GM21576 (cell line): ENCODE measurements around the gene BCKDHA.
"Not testable (repeated sequence)": the region's sequence is repeated elsewhere in the genome, so short reads cannot be mapped to it uniquely, and the experiment has no call there.

Experiments
- ATAC-seq: cut with Tn5 transposase; IDR thresholded peaks from one replicate; pipeline ENCODE4 v1.9.1; 2021; ENCODE audit warnings: mild to moderate bottlenecking, moderate library complexity; ENCODE audit not compliant: unreplicated experiment

BCKDHA gene

GRCh38 chr19:41424335-41425173 lies 26.9 kb downstream of the BCKDHA start:
- ATAC-seq = no peak

DNA sequence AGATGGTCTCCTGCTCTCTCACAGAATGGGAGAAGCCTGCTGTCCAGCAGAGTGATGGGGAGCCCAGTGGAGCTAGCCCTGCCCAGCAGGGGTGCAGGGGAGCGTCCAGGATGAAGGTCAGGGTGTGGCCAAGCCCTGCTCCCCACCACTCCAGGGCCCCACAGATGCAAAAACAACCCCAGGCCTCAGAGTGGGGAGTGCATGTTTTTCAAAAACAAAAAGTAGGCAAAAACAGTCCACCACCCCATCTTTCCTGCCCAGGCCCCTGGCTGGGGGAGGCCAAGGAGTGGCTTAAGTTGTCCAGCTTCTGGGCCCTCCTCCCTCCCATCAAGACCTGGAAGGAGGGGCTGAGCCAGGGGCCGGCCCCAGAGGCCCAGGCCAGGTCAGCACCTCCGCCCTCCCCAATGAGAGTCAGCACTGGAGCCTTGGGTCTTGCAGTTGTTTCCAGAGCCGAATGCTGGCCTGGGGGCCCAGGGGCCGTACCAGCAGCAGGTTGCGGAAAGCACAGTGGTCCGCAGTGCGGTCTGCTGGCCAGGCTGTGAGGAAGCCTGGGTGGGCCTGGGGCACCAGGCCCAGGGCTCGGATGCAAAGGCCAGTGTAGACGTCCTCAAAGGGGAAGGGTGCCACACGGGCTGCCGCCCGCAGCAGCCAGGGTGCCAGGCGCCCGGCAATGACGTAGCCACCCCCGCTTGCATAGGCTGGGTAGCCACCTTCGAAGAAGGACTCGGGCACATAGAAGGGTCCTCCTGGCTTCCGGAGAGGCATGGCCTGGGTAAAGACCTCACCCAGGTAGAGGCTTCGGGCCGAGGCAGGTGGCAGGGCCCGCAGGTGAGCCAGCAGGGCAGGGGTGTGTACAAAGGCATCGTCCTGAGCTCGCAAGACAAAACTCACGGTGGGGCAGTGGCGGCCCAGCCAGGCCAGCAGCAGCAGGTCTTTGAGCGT lies 27.8 kb downstream of the BCKDHA start:
- ATAC-seq = no peak

DNA sequence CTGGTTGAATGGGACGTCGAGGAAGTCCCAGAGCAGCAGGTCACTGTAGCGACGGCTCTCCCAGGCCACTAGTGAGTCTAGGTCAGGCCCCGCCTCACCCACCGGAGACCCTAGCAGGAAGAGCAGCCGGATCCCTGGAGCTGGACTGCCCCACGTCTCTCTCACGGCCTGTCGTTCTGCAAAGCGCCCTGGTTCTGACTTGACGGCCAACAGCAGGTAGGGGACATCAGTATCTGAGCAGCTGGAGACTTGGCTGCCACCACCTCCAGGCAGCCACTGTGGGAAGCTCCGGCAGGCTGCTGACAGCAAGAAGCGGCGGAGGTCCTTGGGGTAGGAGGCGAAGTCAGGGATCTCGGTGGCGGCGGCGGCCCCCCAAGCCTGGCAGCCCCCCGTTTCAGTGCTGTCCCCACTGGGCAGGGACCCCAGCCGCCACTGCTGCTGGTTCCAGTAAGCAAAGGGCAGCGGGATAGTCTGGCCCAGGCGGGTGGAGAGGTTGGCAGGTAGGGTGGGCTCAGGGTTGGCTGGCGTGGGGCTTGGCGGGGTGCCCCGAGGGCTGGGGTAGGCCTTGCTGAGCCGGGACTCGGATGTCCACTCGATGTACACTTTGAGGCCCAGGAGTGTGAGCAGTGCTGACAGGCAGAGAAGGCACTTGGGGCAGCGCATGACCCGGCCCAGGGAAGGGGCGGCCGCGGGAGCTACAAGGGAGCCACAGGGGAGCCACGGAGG lies 28.7 kb downstream of the BCKDHA start:
- no peak for ATAC-seq

DNA sequence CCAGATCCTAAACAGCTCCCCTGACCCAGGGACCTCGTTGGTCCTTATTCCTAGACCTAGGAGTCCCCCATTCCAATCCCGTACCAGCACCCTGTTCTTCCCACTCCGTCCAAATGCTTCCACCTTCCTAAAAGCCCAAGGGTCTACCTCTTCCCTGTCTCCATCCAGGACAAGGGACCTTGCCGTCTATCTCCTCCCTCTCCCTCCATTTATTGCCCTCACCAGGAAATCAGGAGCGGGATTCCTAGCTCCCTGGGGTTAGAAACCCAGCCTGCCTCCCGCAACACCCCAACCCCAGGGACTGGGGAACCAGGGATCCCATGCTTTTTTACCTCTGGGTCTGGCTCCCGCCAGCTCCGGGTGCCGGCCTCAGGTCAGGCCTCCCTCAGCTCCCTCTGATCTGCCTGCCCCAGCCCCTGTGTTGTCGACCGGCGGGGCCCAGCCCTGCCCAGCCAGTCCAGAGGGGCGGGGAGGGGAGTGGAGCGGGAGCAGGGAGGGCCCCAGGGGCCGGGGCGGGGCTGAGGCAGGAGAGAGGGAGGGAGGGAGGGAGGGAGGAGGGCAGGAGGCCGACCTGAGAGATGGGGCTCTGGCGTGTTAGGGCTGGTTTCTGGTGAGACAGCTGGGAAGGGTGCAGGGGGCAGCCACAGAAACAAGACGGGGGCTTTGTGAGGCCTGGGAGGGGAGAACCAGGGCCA lies 29.5 kb downstream of the BCKDHA start, which contains the start of gene B3GNT8:
B3GNT8 (minus strand) TSS at position 423 of the 695 bp plus-strand sequence. CDS start 596 bp downstream, outside the sequence.
- ATAC-seq = no peak

DNA sequence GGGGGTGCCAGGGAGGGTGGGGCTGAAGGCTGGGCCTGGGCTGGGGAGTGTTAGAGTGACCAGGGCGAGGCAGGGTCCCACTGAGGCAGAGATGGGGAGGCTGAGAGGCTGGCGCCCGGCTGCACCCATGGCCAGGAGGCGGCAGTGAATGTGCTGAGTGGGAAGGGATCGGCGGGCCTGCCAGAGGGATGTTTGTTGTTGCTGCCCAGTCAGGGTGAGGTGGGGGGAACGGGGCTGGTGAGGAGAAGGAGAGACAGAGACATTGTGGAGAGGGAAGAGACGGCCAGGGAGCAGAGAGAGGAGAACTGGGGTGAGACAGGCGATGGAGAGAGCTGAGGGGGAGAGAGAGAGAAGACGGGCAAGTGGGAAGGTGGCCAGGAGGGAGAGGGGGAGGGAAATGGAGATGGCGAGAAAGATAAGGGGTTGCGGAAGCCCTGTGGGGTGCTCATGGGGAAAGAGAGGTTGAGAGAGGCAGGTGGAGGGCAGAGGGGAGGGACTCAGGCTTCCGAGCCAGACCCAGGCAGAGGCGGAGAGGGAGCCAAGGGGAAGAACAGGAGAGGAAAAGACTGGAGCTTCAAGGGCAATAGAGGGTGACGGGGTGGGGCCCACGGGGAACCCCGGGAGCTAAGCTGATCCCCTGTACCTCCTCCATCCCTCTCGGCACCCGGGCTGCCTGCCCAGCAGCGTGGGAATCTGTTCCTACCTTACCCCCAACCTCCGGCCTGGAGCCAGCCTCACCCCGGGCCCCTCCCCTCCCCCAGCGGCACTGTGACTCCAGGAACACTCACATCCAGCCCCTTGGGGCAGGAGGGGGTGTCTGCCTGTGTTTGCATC lies 30.2 kb downstream of the BCKDHA start:
- no peak for ATAC-seq

DNA sequence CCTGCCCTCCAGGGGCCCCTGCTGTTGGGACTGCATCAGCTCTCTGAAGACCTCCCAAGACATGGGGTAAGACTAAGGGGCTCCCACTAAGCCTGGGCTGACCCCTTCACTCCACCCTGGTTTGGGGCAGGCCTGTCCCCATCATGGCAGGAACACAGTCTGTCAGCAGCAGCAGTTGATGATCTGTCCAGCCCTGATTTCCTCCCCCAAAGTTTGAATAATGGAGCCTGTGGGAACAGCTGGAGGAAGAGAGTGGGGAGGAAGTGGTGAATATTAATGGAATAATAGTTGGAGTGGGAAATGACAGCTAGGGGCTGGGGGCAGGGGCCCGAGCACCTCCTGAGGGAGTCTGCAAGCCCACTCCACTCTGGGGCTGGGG lies 30.9 kb downstream of the BCKDHA start:
- ATAC-seq = no peak

DNA sequence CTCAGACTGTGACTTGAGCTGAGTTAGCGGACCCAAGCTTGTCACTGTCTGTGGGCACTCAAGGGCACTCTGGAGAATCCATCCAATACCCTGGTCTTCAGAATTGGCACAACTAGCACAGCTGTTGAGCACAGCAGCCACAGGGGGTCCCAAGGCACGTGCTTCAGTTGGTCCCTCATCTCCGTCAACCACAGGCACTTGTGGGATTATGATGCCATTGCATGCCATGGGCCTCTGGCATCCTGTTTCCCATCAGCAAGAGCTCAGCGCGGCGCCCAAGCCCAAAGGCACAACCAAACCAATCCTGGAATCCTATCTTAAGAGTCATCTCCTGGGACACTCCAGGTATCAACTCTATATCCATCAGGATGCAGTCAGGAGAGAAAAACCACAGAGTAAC lies 33.3 kb downstream of the BCKDHA start:
- ATAC-seq = no peak

DNA sequence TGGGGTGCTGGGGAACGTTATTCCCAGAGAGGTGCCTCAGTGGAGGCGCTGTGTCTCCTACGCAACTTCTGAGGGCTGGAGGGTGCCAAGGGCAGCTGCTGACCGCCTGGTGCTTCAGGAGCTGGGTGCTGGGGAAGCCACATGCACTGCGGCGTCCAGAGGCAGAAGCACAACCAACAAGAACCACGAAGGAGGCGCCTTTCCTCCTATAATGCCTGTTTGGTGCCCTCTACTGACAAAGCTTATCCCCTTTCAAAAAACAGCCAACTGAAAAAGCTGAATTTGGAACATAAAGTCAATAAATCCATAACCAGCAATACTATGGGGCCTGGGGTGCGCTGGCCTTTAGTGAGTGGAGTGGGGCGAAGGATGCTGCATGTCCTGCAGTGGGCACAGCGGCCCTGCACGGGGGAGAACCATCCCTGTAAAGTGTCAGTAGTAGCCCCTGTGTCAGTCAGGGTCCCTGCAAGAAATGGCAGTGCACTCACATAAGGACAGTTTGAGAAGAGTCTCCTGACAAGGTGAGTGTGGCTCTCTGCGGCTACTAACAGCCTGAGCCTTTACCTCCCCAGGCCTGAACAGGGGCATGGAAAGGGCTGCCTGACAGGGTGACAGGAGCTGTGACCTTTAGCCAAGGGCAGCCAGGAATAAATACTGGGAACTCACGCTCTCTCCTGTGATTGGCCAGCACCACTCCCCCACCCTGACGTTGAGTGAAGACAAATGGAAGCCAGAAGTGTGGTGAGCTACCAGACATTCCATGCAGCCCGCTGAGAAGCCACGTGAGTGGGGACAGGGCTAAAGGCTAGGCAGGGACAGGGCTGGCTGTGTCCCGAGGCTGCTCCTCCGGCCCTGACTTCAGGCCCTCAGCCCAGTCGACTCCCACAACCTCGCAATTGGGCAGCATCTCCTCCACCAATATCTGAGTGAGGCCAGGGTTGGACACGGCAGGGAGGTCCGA lies 34.1 kb downstream of the BCKDHA start:
- ATAC-seq = no peak

- no peak for ATAC-seq
Measured at GRCh38 chr19:41433171-41433570, 35.6 kb downstream of the BCKDHA start.

GRCh38 chr19:41434450-41434849 lies 36.8 kb downstream of the BCKDHA start:
- no peak for ATAC-seq

- ATAC-seq = not testable (repeated sequence)
Measured at GRCh38 chr19:41435376-41435775, 37.8 kb downstream of the BCKDHA start.

- no peak for ATAC-seq
Measured at GRCh38 chr19:41435936-41436673, 38.5 kb downstream of the BCKDHA start.

- no peak for ATAC-seq
Measured at GRCh38 chr19:41436674-41436951, 39.0 kb downstream of the BCKDHA start.

GRCh38 chr19:41437944-41438574 lies 40.4 kb downstream of the BCKDHA start:
- no peak for ATAC-seq

GRCh38 chr19:41439441-41440222 lies 42.0 kb downstream of the BCKDHA start, which contains the start of gene DMAC2:
TSS of gene DMAC2 (minus strand) at chr19:41439912. CDS start at chr19:41439899, 13 bp downstream.
- peak; percentile 80 for ATAC-seq

- ATAC-seq = no peak
Measured at GRCh38 chr19:41441321-41441945, 43.8 kb downstream of the BCKDHA start.
